Nephron (organoid): Measurements from ENCODE around the gene ABCC6.
A peak's percentile ranks its signal among the peaks of the same experiment; 100 is the strongest.
"Not testable (repeated sequence)": the region's sequence is repeated elsewhere in the genome, so short reads cannot be mapped to it uniquely, and the experiment has no call there.

ENCODE experiments used
- H3K27ac Mint-ChIP-seq, 3 experiments: 2 replicates each; pipeline ENCODE4 v1.8.0; 2020; ENCODE audit warnings: mixed read lengths in 3 of 3, mild to moderate bottlenecking in 2 of 3, moderate library complexity in 1 of 3
- H3K27me3 Mint-ChIP-seq: 2 replicates; pipeline ENCODE4 v1.8.0; 2021; ENCODE audit warnings: low read depth, mild to moderate bottlenecking, moderate library complexity, mixed read lengths
- H3K36me3 Mint-ChIP-seq: 2 replicates; pipeline ENCODE4 v1.8.0; 2020; ENCODE audit warnings: low read depth, mixed read lengths
- H3K4me1 Mint-ChIP-seq: 2 replicates; pipeline ENCODE4 v1.8.0; 2020; ENCODE audit warnings: mixed read lengths
- H3K4me3 Mint-ChIP-seq, 3 experiments: 2 replicates each; pipeline ENCODE4 v1.8.0; 2020; ENCODE audit warnings: mild to moderate bottlenecking in 3 of 3, mixed read lengths in 3 of 3, moderate library complexity in 2 of 3
- H3K9me3 Mint-ChIP-seq: 2 replicates; pipeline ENCODE4 v1.8.0; 2020; ENCODE audit warnings: mixed read lengths
- TF ChIP-seq, protein P1 (sequence below), 3 experiments: fragments of 200-600 bp; sonication (generic); IDR thresholded peaks; one replicate each; pipeline ENCODE4 v1.5.0; 2021; ENCODE audit warnings: antibody characterized with exemption in 3 of 3; ENCODE audit not compliant: unreplicated experiment in 3 of 3

Gene ABCC6

DNA sequence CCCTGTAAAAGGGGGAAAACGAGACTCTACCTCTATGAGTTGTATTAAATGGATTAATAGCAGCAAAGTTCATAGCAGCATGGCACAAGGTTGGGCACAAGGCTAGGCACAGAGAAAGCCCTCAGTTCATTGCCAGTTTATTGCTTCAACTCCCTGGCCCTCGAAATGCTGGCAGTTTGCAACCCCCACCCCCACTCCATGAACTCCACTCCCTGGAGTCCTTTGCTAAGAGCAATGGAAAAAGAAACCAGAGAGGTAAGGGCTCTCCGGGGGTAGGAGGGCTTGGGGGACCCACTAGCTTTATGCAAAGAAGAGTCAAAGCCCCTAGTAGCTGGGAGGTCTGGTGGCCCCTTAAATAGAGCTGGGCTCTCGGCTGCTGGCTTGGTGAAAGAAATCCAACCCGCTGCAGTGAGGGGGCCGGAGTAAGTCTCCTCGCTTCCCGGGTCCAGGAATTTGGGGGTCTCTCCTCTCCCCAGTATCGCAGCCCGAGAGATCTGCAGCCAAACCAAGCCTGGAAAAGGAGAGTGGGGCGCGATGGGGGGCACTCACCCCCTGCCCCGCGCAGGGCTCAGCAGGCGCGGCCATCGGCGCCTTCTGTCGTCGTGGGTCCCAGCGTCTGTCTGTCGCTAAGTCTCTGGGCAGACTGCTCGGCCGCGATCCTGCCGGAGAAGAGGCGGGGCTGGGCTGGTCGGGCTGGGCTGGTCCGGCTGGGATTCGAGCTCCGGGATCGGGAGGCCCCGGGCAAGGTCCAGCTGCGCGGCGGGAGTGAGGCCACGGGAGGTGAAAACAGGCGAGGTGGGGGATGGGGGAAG is at the start of gene ABCC6:
TSS of gene ABCC6 (minus strand) at position 645 of the 812 bp plus-strand sequence. CDS start at position 585, 60 bp downstream.
- not testable (repeated sequence) for H3K4me1 Mint-ChIP-seq, H3K27me3 Mint-ChIP-seq, H3K36me3 Mint-ChIP-seq, H3K9me3 Mint-ChIP-seq, H3K27ac Mint-ChIP-seq
- H3K4me3 Mint-ChIP-seq: peak within 1 kb of the TSS; percentile 63 to 68 (median 66)

DNA sequence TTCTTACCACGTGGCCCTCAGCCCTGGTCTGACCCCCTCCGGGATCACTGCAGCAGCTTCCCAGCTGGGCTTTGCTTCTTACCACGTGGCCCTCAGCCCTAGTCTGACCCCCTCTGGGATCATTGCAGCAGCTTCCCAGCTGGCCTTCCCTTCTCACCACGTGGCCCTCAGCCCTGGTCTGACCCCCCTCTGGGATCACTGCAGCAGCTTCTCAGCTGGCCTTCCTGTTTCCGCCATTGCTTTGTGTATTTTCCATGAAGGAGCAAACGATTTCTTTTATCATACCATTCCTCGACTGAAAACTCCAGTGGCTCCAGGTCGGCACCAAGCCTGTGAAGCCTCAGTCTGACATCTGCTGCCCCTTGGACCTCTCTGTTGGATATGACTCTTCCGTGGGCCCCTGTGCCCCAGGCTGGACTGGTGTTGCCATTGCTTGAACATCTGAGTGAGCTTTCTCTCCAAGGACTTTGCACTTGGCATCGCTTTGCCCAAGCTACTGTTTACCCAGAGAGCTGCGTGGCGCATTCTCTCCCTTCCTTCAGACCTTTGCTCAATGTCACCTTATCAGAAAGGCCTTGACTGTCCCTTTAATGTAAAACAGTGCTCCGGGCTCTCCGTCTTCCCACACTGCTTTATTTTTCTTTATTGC is 49.4 kb upstream of the ABCC6 start:
- peaks cover 14% of the 10 kb centered on the region for H3K36me3 Mint-ChIP-seq
- H3K27me3 Mint-ChIP-seq, H3K4me1 Mint-ChIP-seq, H3K9me3 Mint-ChIP-seq, H3K4me3 Mint-ChIP-seq, H3K27ac Mint-ChIP-seq: not testable (repeated sequence)

DNA sequence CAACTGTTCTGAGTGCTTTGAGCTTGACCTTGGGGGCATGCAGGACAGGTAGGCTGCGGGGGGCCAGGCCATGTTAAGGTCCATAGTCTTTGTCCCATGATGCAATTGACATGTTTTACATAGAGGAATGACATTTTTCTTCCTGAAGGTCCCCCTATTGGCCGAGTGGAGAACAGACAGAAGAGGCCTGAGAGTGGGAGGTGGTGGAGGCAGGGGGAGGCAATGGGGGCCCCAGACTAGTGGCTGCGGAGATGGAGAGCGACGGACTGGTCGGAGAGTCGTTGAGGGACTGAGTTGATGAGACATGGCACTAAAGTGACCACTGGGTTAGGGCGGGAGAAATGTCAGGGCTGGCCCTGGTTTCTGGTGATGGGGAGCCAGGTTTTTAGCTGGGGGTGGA is 48.4 kb upstream of the ABCC6 start:
- H3K36me3 Mint-ChIP-seq: peaks cover 18% of the 10 kb centered on the region
- H3K27me3 Mint-ChIP-seq, H3K4me3 Mint-ChIP-seq, H3K27ac Mint-ChIP-seq, H3K4me1 Mint-ChIP-seq, H3K9me3 Mint-ChIP-seq: not testable (repeated sequence)

DNA sequence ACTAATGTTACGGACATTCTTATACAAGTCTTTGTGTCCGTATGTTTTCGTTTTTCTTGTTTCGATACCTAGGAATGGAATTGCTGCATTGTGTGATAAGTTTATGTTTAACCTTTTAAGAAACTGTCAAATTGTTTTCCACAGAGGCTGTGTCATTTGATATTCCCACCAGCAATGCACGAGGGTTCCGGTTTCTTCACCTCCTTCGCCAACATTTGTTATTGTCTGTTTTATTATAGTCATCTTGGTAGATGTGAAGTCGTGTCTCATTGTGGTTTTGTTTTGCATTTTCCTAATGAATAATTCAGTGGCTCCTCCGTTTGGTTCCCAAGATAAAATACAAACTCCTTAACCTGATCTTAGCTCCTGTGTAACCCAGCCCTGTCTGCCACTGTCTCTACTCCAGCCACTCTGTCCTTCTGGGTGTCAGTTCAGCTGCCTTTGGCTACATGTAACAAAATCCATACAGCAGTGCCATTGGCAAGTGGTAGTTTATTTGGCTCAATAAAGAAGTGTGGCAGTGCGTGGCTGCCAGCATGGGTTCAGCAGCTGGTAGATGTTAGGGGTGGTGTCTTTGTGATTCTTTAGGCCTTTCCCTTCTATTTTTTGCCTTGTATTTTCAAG is 45.0 kb upstream of the ABCC6 start:
- not testable (repeated sequence) for H3K27ac Mint-ChIP-seq, H3K27me3 Mint-ChIP-seq, H3K4me3 Mint-ChIP-seq, H3K9me3 Mint-ChIP-seq, H3K4me1 Mint-ChIP-seq
- peaks cover 14% of the 10 kb centered on the region for H3K36me3 Mint-ChIP-seq

DNA sequence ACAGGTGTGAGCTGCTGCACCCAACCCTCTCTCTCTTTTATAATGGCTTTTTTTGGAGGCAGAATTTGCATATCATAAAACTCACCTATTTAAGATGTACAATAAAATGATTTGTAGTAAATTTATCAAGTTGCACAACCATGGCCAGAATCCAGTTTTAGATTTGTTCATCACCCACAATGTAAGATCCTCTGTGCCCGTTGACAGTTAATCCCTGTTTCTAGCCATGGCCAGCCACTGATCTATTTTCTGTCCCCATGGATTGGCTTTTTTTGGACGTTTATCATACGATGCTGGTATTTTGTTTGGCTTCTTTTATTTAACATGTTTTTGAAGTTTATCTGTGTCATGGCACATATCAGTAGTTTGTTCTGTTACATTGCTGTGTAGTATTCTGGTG is 44.4 kb upstream of the ABCC6 start:
- H3K27ac Mint-ChIP-seq, H3K9me3 Mint-ChIP-seq, H3K4me1 Mint-ChIP-seq, H3K4me3 Mint-ChIP-seq, H3K27me3 Mint-ChIP-seq: not testable (repeated sequence)
- H3K36me3 Mint-ChIP-seq: peaks cover 14% of the 10 kb centered on the region

DNA sequence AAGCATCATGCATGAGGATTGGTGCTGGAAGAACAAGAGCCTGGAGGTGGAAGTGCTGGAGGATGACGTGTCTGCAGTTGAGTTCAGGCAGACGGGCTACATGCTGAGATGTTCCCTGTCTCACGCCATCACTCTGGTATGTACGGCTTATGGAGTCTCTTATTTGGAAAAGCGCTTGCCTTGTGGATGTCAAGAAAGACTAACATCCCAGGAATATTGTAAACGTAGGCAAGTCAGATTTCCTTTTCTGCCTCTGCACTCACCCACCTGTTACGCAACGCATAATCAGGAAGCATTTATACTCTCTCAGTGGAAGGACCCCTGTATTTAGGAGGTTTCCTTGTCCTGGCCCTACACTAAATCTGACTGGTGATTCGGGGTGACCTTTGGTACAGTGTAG is 41.8 kb upstream of the ABCC6 start:
- peaks cover 14% of the 10 kb centered on the region for H3K36me3 Mint-ChIP-seq
- H3K27ac Mint-ChIP-seq, H3K9me3 Mint-ChIP-seq, H3K27me3 Mint-ChIP-seq, H3K4me3 Mint-ChIP-seq, H3K4me1 Mint-ChIP-seq: not testable (repeated sequence)

DNA sequence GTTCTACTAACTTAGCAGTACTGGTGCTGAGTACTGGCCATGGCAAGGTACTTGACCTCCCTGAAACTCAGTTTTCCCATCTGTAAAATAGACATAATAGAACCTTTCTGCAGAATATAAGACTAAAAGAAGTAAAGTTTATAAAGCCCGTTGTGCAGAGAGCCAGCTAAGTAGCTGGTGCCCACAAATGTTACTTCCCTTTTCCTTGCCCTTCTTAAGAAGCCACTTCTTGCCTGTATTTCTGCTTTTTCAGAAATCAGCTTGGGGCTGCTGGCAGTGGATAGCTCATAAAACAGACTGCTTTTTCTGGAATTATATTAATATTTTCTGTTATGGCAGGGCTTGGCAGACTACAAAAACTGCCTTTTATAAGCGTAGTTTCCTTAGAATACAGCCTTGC is 40.7 kb upstream of the ABCC6 start:
- not testable (repeated sequence) for H3K9me3 Mint-ChIP-seq, H3K27ac Mint-ChIP-seq, H3K4me3 Mint-ChIP-seq, H3K27me3 Mint-ChIP-seq, H3K4me1 Mint-ChIP-seq
- peaks cover 14% of the 10 kb centered on the region for H3K36me3 Mint-ChIP-seq

DNA sequence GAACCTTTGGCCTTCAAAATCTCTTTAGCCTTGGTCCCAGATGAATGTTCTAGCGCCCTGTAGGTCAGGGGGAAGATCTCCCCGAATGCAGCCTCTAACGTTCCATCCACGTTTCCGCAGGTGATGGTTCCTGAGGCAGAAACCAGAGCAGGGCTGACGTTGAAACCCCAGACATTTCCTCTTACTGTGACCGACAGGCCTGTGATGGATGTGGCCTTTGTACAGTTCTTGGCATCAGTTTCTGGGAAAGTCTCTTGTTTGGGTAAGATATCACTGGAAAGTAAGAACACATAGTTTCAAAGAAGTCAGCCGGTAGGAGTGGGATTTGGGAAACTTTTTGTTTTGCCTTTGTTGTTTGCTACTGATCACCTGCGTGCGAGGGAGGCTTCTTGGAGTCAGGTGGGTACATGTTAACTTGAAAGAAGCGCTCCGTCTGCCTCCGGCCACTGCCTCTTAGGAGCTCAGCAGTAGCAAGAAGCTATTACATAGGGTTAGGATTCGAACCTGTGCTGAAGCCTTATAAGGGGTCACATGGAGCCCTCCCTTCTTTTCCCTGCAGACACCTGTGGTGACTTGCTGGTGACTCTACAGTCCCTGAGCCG is 39.8 kb upstream of the ABCC6 start:
- not testable (repeated sequence) for H3K4me3 Mint-ChIP-seq, H3K27me3 Mint-ChIP-seq, H3K9me3 Mint-ChIP-seq, H3K27ac Mint-ChIP-seq, H3K36me3 Mint-ChIP-seq, H3K4me1 Mint-ChIP-seq

DNA sequence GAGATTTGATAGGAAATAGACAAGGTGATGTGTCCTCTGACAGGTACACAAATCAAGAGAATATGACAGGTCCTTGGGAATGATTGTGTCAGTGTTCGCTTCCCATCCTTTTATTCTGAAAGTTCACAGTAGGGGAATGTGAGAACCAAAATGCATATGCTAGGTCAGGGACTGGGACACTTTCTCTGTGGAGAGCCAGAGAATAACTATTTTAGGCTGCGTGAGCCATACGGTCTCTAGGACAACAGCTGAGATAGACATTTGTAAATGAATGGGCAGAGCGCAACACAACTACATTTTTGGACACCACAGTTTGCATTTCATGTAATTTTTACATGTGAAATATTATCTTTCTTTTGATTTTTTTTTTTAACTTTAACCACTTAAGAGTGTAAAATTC is 36.7 kb upstream of the ABCC6 start:
- not testable (repeated sequence) for H3K4me1 Mint-ChIP-seq, H3K36me3 Mint-ChIP-seq, H3K9me3 Mint-ChIP-seq, H3K27ac Mint-ChIP-seq, H3K4me3 Mint-ChIP-seq, H3K27me3 Mint-ChIP-seq

DNA sequence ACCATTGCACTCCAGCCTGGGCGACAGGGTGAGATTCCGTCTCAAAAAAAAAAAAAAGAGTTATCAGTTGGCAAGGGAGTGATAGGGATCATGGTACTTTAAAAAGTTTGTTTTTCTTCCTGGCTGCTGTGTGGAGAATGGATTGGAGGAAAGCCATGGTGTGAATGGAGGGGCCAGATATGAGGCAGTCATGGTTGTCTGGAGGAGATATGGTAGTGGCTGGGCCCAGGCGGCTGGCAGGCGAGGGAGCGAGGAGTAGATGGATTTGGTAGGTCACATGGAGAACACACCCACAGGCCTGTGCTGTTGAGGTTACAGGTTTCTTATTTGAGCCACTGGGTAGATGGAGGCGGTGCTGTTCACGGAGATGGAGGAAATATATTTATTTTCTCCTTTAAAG is 35.5 kb upstream of the ABCC6 start:
- H3K27me3 Mint-ChIP-seq, H3K9me3 Mint-ChIP-seq, H3K4me3 Mint-ChIP-seq, H3K4me1 Mint-ChIP-seq, H3K27ac Mint-ChIP-seq: not testable (repeated sequence)
- H3K36me3 Mint-ChIP-seq: peaks cover 11% of the 10 kb centered on the region

DNA sequence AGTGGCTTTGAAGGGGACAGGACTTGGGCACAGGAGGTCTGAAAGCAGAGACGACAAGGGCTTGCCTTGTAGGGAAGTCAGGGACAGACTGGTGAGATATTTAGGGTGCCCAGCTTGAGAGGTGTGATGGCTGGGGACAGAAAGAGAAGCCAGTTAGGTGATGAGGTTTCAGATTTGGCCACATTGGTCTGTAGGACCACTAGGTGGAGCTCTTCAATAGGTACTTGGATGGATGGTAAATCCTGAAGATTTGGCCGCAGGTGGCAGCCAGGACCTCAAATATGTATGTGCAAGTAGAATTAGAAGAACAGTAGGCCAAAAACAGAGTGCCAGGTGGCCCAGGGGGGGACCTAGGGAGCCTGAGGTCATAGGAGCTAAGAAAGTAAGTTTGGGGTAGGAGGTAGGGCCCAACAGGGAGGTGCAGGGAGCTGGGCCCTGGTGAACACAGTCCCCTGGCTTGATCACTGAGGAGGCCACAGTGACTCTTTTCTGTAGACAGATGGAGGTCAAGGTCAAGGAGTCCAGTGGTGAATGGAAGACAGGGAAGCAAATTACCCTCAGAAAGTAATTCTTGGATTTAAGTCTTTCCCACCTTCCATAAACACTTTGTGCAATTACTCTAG is 34.1 kb upstream of the ABCC6 start:
- TF ChIP-seq, protein P1, sequence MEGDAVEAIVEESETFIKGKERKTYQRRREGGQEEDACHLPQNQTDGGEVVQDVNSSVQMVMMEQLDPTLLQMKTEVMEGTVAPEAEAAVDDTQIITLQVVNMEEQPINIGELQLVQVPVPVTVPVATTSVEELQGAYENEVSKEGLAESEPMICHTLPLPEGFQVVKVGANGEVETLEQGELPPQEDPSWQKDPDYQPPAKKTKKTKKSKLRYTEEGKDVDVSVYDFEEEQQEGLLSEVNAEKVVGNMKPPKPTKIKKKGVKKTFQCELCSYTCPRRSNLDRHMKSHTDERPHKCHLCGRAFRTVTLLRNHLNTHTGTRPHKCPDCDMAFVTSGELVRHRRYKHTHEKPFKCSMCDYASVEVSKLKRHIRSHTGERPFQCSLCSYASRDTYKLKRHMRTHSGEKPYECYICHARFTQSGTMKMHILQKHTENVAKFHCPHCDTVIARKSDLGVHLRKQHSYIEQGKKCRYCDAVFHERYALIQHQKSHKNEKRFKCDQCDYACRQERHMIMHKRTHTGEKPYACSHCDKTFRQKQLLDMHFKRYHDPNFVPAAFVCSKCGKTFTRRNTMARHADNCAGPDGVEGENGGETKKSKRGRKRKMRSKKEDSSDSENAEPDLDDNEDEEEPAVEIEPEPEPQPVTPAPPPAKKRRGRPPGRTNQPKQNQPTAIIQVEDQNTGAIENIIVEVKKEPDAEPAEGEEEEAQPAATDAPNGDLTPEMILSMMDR (IDR thresholded peaks at IDR 0.05; ENCODE audit: unreplicated experiment in 3 of 3): peak in 1 of 3 experiments; percentile 15
- H3K4me3 Mint-ChIP-seq, H3K4me1 Mint-ChIP-seq, H3K27ac Mint-ChIP-seq, H3K9me3 Mint-ChIP-seq, H3K27me3 Mint-ChIP-seq: not testable (repeated sequence)
- H3K36me3 Mint-ChIP-seq: peaks cover 11% of the 10 kb centered on the region

DNA sequence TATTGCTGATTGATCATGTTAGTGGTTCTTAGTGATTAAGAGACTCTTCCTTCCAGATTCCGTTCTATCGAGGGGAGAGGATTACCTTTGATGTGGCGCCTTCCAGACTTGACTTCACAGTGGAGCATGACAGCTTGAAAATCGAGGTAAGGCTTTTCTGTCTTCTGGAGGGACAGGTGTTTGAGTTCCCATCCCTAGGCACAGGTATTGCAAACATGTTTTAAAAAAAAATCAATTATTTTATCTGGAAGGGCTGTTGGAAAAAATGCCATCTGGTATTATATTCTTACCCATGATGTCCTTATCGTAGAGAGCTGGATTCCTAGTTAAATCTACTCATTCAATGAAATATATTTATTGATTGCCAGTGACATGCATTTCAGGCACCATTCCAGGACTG is 29.1 kb upstream of the ABCC6 start:
- not testable (repeated sequence) for H3K36me3 Mint-ChIP-seq, H3K27ac Mint-ChIP-seq, H3K4me3 Mint-ChIP-seq, H3K9me3 Mint-ChIP-seq, H3K27me3 Mint-ChIP-seq, H3K4me1 Mint-ChIP-seq

DNA sequence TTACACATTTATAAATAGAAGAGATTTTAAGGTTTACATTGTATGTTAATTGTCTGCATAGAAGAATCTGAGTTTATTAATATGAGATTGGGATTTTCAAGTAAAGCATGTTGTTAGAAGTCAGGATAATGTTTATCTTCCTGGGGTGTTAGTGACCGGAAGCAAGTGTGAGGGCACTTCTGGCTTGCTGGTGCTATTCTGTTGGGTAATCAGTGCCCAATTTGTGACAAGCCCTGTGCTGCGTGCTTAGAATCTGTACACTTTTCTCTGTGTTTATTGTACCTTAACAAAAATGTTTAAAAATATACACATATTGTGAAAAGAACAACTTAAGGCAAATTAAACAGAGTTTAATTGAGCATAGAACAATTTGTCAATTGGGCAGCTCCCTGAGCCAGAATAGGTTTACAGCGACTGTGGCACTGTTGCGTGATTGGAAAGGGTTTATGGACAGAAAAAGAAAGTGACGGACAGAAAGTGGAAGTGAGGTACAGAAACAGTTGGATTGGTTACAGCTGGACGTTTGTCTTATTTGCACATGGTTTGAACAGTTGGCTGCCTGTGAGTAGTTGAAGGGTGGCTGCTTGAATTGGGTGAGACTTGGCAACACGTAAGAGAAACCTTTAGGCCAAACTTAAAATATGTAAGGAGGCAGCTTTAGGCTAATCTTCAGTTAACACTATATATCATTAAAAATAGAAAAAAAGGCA is 26.5 kb upstream of the ABCC6 start:
- not testable (repeated sequence) for H3K9me3 Mint-ChIP-seq, H3K4me1 Mint-ChIP-seq, H3K4me3 Mint-ChIP-seq, H3K36me3 Mint-ChIP-seq, H3K27me3 Mint-ChIP-seq, H3K27ac Mint-ChIP-seq
